GM19467 (cell line): ENCODE measurements around the gene AKT1.

Experiments used
- ATAC-seq: cut with Tn5 transposase; IDR thresholded peaks from one replicate; pipeline ENCODE4 v1.9.1; 2021; ENCODE audit warnings: mild to moderate bottlenecking, moderate library complexity; ENCODE audit not compliant: unreplicated experiment

Gene AKT1

DNA sequence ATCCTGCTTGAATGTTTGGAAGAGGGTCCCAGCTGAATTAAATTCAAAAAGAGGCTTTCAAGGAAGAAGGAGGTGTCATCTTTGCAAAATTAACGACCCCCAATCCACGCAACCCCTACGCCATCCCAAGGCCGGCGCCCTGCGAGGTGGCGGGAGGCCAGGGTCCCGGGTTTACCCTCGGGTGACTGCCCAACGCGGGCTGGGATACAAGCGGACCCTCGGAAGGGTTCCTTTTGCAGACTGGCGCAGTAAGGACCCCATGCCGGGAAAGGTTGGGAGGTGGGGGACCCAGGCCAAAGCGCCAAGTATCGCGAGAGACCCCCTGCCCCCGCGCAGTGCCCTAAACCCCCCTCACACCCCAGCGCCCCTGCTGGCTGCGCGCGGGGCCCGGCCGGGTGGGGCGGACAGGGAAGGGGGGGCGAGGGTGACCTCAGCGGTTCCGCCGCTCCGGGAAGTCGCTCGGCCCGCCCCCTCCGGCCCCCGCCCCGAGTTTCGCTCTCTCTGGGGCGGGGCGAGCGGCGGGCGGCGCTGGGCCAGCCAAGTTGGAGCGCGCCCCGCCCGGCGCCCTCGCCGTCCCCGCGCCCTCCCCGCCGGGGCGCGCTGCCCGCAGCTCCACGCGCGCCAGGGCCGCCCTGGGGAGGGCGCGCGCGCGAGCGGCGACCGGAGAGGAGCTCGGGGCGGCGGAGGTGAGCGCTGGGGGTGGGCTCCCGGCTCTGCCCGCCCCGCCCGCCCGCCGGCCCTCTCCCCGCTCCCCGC is 4.6 kb upstream of the AKT1 start:
- ATAC-seq: peak; percentile 52

DNA sequence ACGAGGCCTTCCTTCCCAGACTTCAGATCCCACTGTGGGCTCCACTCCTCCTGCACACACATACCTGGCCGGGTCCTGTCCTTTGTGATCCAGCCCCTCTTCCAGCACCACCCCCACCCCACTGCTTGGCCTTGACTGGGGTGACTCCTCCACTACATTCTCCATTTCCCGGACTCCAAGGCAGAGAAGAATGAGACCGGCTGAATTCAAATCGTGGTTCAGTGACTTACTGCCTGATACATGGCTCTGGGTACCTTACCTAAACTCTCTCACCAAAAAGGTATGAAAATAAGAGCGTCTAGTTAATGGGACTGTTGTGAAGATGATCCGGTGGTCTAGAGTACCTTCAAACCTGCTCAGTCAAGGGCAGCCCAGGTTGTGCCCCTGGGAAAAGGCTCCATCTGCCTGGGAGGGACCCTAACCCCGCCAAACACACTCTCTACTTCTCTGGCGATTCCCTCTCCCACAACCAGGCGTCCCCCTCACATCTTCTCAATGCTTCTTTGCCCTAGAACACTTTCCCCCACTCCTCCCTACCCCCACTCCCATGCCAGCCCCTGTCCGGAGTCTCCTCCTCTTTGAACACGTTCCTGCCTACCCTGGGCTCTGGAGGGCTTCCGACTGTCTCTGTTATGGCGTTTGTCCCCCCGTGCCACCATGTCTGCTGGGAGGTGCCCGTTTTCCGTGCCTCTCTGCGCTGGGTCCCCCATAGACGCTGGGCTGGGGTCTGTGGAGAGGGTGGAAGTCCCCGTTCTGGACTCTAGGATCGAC is 3.9 kb upstream of the AKT1 start:
- ATAC-seq: no peak

DNA sequence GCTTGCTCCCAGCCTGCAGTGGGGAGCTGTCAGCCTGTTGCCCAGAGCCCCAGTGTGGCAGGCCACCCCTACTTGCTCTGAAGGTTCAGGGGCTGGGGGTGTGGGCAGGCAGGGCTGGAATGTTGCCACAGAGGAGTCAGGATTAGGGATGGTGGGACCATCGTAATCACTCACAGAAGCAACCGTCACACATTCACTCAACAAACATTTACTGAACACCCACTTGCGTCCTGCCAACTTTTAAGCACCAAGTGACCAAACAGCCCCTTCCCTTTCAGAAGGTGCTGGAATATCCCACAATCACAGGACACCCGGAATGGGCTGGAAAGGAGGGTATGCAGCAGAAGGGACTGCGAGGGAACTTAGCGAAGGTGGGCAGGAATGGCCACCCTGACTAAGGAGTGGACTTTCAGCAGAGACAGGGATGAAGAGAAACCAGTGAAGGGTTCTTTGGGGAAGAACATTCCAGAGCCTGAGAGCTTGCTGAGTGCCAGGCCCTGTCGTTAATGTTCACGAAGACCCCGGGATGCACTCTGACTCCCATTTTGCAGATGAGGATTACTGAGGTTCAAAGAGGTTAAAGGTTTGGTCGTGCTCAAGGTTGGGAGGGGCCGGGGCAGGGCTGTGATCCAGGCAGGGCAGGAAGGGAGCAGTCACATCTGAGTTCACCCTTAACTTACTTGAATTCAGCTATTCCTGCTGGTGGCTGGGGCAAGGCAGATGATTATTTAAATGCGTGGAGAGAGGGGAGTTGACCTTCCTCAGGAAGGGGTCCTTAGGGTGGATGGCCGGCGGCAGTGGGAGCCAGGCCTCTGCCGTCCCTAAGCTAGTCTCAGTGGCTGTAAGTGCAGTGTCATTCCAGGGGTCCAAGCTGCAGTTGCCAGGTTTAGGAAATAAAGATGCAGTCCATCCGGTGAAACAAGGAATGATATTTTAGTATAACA is 3.0 kb upstream of the AKT1 start:
- no peak for ATAC-seq

DNA sequence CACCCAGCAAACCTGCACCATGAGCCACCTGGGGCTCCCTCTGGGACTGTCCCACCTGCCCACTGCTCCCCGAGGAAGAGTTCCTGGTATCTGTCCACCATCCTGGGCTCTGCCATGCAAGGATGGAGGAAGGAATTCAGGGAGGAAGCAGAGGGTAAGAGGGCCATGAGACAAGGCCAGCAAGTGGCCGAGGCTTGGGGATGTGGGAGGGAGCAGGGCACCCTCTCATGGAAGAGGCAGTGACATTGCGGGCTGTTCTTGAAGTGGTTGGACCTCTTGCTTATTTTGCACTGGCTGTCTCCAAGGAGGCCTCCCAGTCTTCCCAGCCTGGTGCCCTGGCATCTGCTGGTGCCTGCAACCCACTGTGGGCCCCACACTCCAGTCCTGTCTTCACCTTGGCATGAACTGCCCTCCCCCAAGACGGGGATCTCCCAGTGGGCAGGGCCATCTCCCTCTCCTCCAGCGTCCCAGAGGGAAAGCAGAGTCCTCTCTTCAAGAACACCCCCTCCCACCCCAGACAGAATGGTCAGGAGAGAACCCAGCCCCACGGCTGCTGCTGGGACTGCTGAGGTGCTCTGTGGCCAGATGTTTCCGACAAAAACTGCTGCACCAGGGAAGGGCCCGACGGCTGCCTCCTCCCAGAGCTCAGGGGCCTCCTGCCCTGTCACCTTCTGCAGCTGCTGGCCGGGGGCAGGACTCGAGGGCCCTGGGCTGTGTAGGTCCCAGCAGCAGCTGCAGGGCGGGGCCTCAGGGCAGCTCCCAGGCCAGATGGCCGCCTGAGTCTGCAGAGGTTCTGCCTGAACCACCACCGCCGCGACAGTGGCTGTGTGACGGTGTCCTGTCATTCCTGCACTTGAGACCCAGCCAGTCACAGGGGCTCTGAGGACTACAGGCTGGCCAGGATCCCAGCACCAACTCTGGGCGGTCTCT is 1.8 kb upstream of the AKT1 start:
- no peak for ATAC-seq

DNA sequence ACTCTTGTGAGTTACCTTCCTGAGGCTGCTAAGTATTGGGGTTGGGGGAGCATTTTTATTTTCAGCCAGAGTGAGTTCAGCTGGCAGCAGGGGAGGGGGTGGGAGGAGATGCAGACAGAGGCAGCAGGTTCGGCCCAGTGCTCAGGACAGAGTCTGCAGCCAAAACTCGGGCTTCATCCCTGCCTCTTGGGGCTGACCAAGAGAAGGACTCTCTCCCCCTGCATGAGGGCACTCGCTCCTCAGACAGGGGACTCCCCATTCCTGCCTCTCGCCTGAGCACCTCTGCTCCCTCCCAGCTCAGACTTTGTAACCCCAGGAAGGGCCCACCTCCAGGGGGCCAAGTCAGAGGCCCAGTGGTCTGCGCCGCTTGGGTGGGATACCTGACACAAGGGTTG is 1.1 kb upstream of the AKT1 start:
- no peak for ATAC-seq

DNA sequence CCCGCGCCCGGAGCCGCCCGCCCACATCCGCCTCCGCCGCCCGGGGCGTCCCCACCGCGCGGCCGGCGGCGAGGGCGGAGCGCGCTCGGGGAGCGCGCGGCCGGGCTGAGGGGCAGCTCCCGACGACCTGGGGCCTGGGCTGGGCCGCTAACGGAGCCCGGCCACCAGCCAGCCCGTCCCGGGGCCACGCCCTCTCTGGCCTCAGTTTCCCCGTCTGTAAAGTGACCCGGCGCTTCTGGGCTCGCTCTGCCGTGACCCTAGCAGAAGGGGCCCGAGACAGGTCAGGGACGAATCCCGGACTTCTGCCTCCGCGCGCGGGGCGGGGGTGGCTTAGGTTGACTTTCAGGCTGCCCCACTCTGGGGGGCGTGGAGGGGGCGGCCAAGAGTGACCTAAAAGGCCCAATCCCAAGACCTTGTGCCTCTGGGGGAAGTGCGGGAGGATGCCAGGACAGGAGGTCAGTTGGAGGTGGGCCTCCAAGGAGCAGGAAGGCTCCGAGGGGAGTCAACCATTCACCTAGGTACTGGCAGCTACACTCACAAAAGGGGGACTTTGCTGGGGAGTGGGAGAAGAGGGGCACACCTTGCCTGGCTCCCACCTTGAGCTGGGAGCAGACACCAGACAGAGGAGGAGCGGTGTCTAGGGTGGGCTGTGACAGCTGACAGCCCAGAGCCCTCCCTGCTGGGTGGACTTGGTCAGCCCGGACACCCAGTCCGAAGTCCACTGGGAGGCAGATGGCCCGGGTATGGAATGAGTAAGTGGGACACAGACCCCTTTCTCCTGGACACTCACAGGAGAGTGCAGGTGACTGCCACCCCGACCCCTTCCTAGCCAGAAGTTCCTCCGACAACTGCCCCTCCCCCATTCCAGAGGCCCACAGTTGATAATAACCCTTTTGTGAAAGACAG is 486 bp upstream of the AKT1 start:
- ATAC-seq: no peak

DNA sequence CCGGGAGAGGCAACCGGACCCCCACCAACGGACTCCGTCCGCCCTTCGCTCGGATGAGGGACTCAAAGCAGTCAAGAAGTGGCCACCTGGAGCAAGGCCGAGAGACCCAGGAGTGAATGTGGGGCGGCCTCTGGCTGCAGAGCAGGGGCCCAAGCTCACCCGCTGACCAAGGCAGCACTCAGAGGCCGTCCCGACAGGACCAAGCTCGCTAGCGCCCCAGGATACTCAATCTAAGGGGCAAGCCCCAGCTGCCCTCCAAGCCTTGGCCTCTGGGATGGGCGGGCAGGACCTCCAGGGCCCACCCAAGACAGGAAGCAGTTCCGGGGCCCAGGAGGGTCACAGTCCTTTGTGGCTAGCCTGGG is 936 bp downstream of the AKT1 start:
- ATAC-seq: no peak

DNA sequence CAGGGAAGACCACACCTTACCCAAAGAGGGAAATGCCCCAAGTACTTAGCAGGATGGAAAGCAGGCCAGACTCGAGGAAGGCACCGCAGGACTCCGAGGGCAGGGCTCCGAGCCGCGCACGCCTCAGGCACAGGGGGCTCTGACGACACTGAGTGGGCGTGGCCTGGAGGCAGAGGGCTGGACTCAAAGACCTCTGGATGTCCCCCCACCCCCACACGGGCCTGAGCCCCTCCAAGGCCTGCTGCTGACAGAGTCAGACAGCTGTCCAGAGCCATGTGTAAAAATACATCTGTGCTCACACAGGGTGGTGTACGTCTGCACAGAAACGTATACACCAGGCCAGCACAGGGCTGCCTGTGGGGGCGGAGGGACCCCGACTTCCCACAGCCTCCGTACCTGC is 1.4 kb downstream of the AKT1 start:
- no peak for ATAC-seq

DNA sequence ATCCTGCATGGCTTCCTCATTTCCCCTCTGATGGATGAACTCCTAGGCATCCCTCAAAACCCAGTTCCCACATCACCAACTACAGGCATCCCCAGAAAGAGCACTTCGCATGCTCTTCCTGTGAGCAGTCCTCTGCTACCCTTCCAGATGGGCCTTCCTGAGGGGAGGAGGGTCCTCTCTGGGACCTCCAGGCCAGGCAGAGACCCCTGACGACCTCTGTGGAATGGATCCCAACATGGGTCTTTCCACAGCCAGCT is 1.9 kb downstream of the AKT1 start:
- ATAC-seq: no peak

DNA sequence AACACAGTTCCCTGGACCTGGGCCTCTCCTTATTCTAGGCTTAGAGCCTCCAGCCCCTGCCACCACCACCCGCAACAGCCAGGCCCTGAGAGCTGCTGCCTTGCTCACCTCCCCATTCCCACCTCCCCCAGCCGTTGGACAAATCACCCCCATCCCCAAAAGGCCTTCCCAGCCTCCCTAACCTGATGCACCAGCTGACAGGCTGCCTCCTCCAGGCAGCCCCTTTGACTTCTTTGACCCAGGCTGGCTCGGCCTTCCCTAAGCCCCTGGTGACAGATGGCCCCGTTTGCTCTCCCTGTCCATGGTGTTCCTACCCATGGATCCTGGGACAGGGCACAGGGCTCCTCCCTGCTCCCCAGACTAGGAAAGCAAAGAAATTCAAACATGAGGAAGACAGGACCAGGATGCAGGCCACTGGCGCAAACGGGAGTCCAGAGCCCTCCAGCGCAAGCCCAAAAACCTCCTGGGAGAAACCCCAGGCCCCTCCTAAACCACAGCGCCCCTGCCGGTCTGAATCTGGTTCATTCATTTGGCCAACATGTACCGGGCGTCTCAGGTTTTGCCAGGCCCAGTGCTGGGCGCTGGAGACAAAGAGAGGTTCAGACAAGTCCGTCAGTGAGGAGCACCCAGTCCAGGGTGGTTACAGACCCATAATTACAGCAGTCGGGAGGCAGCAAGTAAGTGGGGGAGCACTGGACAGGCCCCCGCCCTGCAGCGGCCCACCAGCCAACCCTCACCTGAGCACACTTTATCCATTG is 2.4 kb downstream of the AKT1 start:
- ATAC-seq: no peak

DNA sequence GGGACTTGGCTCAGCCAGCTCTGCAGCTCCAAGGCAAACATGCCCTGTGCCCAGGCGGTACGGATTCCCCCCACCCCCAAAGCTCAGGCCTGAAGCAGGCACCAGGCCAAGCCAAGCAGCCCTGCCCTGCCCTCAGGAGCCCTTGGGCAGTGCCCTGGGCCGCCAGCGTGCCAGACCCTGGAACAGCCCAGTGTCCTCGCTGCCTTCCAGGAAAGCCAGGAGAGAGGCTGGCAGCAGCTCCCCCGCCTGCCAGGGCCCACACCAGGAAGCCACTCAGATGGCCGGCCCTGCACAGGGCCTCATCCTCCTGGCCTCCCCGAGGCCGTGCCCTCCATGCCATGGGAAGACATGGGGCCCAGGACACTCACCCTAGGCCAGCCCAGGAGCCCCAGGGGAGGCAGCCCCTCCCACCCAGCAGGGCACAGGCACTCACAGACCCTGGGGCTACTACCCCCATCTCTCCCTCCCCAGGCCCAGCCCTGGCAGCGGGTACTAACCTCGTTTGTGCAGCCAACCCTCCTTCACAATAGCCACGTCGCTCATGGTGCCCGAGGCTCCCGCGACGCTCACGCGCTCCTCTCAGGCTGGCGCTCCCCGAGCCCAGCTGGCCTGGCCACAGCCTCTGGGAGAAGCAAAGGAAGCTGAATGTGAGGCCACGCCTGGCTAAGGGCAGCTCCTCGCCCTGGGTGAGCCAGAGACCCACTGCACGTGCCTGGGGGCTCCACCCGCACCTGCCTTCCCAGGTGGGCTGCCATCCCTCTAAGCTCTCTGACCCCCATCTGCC is 3.3 kb downstream of the AKT1 start:
- ATAC-seq: no peak

DNA sequence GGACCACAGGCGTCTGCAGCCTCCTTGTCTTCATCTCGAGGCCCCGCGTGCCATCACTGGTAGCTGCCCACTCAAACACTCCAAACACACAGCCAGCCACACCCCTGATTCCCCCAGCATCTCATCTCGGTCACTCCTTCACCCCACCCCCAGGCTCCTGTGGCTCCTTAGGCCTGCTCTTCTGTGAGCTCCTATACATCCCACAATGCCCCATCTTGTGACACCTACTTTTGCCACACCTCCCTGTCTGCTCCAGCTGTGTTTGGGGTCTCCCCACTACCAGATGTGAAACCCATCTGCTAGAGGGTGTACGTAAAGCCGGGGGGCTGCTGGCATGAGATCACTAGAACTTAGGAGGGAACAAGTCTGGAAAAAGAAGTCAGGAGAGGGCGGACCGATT is 4.1 kb downstream of the AKT1 start:
- no peak for ATAC-seq

DNA sequence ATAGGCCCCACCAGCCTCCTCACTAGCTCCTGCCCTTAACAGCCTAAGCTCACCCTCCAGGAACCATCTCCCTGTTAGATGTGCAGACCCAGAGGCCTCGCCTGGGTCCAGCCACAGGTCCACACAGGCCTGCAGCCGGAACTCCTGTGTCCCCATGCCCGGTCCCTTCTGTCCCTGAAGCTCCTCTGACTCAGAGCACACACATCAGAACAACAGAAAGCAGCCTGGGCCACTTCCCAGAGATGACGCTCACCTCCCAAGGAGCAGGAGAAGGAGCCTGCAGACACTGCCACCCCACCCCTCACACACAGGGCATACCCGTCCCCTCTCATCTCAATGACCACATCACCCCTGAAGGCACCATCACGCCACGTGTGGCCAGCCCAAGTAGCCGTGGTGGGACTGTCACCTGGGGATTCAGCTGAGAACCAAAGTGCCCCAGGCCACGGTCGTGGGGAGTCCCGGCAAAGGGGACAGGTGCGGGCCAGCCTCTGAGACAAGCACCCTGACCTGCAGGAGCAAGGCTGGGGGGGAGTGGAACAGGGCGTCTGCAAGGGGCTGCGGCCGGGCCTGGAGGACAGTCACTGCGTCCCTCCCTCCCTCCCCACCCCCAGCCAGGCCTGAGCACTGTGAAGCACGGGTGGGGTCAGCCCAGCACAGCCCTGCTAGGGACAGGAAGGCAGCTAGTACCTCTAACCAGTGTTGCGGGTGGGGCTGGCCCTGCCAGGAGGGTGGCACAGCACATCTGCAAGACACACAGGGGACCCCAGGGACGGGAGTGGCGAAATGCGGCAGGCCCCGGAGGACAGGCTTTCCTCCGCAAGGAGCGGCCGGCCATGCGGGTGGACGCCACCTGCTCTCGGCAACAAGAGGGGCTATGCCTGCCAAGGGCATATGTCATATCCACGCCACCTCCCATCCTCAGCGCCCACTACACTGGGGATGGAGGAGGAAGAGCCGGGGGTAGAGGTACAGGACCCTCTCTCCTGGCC is 5.5 kb downstream of the AKT1 start:
- no peak for ATAC-seq

DNA sequence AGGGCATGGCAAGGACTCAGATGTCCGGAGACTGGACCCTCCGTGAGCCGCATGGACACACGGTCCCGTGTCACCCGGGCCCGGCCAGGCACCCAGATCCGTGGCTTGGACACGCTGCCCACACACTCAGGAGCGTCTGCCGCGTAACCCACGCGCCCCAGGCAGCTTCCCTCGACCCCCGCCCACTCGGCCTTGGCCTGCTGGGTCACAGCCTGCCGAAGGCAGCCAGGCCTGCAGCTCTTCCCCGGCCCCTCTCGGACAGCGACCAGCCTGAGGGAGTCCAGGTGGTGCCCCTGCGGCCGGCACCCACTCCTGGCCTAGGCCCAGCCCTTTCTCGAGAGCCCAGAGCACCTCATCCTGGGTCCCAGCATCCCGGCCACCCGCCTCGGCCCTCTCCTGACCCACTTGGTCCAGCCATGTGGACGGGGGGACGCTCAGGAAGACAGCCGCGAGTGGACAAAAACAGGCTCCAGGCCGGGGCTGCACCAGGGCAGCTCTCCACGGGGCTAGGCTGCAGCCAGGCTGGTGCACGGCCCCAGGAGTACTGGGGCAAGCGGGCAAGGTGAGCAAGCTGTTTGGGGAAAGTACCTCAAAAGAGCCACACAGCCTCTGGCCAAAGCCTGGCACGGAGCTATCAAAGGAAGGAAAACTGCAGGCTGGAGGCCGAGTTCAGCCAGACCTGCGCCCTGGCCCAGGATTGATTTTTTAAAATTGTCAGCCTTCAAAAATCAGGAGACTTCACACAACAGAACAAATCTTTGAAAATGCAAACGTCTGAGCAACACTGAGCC is 6.5 kb downstream of the AKT1 start:
- ATAC-seq: no peak

DNA sequence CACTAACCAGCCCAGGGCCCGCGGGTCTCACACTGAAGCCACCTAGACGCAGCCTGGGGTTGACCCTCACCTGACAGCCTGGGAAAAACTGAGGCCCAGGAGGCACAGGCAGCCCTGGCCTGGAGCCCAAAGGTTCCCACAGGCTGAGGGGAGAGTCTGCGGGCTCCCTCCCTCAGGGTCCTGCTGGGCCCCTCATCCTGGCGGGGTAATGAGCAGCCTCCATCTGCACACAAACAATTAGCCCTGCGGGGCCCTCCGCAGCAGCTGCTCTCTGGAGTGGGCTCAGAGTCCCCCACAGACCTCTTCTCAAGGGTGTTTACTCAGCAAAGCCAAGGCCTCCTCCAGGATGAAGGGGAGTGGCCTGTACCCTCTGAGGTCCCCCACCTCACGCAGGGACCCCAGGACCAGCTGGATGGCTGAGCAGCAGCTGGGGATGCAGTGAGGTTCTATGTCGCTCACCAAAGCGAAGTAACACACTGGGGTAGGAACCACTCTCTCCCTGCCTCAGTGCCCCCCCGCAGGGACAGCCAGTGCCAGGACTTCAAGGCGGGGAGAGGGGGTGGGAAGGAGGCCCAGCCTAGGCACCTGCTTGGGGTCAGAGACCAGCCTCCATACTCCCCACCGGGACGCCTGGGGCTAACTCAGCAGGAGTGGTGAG is 7.3 kb downstream of the AKT1 start:
- no peak for ATAC-seq

DNA sequence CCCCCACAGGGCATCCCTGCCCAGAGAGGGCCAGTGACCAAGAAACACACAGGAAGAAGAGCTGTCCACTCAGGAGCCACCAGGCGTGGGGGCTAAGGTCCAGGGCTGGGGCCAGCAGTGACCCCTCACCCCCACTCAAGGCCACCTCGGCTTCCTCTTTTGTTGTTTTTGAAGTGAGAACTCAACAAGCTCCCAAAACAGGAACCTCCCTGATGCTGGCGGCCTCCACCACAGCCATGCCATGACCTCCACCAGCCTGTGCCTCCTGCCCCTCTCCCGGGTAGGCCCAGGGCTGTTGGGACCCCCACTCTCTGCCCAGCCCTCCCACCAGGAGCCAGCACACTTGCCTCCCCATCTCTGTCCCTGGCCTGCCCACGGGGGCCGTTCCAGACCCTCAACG is 7.8 kb downstream of the AKT1 start:
- no peak for ATAC-seq
